OCI-M2 (cell line): ENCODE data around the gene BICDL1.

Experiments used
- DNase-seq: peaks from one replicate; lab custom pipeline; 2025; ENCODE audit not compliant: unreplicated experiment; lab: John Stamatoyannopoulos, UW

BICDL1 gene

GRCh38 chr12:120098756-120099470 lies 109.9 kb downstream of the BICDL1 start:
- DNase-seq = no peak

- DNase-seq = no peak
These were observed 110.7 kb downstream of the BICDL1 start for GRCh38 chr12:120099738-120100137.

DNA sequence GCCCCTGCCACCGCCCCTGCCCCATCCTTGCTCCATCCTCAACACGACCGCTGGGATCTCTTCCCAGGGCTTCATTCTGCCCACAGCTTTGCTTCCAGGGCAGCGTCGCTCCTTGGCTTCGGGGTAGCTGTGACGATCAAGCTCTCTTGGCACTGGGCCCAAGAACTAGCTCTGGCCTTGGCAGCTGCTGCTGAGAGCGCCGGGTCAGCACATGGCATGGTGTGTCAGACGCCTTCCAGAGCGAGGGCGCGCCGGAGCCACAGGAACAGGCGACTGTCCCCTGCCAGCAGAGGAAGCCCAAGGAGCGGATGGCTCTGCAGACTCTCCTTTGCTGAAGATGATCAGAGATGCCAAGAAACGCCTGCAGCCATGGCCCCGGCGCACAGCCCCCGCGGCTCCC lies 111.6 kb downstream of the BICDL1 start:
- no peak for DNase-seq

- DNase-seq = no peak
These were observed 112.1 kb downstream of the BICDL1 start for GRCh38 chr12:120101182-120101581.

DNA sequence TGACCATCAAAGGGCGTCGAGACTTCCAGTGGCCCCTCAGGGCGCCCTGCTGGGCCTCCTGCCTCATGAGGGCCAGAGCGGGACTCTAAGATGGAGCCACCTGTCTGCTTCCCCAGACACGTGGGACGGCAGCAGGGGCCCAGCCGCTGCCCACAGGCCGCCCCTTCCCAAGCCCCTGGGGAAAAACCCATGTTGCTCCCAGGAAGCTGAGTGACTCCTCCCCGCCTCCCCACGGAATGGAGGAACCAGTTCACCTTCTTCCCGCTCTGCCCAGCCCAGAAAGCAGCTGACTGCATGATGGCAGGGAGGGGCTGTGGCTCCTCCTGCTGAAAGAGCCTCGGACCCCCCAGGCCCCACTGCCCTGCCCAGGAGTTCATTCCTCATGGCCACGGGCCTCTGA lies 112.6 kb downstream of the BICDL1 start:
- DNase-seq = no peak

GRCh38 chr12:120102189-120103043 lies 113.4 kb downstream of the BICDL1 start:
- DNase-seq = no peak

- no peak for DNase-seq
These were observed 114.0 kb downstream of the BICDL1 start for GRCh38 chr12:120103044-120103338.

GRCh38 chr12:120103371-120103770 lies 114.3 kb downstream of the BICDL1 start:
- no peak for DNase-seq

DNA sequence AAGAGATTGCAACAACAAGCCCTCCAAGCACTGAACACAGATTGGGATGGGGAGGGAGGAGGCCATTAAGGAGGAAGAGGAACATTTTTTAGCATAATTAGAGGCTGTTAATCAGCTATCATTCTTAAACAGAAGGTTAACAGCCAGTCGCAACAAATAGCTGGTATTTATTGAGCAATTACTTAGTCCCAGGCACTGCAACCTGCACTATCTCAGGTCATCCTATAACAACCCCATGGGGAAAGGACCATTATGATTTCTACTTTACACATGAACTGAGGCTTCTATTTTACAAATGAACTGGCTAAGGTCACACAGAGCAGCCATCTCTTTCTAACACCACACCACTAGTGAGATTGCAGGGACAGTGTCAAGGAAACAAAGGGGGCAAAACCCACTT lies 117.1 kb downstream of the BICDL1 start:
- DNase-seq = no peak

DNA sequence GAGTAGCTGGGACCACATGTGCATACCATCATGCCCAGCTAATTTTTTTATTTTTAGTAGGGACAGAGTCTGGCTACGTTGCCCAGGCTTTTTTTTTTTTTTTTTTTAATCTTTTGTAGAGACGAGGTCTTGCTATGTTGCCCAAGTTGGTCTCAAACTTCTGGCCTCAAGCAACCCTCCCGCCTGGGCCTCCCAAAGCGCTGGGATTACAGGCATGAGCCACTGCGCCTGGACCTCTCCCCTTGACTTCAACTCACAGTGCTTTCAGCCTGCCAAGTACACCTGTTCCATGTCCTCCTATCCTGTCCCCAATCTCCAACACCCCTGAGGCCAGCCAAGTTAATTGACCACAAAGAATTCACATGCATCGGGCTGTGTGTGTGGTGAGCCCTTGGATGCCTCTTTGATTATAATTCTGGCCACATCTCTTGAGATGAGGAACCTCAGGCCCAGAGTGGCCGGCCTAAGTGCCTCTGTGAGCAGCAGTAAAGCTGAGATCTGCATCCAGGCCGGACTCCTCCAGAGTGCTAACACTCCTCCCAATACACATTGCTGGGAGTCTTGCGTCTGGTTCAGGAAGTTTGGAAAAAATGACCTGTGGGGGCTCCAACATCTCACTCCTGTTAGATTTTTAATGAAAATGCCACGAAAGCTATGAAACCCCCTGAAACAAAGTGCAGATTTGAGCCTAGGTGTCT lies 120.7 kb downstream of the BICDL1 start:
- DNase-seq = no peak

- DNase-seq = no peak
These were observed 121.8 kb downstream of the BICDL1 start for GRCh38 chr12:120110550-120111501.

DNA sequence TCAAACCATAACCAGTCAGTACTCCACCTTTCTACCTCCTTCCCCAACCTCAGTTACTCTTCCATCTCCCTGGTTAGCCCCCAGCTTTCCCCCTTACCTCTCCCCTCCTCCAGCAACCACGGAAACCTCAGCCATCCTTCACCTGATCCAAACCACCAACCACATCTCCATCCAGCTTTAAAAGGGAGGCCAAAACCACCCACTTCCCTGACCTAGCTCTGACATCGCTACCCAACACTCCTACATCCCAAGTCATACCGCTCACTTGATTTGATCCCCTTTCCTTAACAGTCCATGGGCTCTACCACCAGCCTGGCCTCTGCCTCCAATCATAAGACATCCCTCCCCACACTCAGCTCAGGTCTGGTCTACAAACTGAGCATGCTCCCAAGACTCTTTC lies 126.0 kb downstream of the BICDL1 start:
- DNase-seq = no peak

DNA sequence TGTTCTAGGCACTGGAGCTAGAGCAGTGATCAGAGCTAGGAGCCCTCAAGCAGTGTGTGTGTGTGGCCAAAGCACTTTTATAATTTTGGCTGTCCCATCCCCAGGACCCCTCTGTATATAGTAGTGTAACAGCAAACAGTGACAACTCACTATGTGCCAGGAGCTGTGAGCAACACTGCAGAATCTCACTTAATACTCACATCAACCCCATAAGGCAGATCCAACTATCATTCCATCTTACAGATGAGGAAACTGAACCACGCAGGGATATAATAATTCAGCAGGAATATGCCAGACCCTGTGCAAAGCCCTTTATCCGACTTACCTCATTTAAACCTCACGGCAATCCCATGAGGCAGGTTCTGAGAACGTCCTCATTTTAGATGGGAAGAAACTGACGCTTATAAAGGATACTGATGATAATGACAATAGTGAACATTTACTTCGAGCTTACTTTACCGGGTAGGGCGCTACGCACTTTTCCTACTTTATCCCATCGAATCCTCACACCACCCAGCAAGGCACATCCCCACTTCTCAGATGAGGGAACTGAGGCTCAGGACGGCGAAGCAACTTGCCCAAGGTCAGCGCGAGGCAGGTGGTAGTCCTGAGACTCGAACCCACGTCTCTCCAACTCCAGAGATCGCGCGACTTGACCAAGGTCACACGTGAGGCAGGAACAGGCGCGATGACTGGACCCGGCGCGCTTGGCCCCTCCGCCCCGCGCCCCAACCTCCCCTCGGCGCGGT lies 126.8 kb downstream of the BICDL1 start:
- DNase-seq = no peak

GRCh38 chr12:120116441-120116791 lies 127.4 kb downstream of the BICDL1 start, which contains the start of gene RAB35:
Gene RAB35, minus strand, starts transcription at chr12:120116753. Its CDS starts 103 bp downstream, at chr12:120116650.
- DNase-seq = no peak

- DNase-seq = peak; percentile 35
These were observed 128.0 kb downstream of the BICDL1 start for GRCh38 chr12:120116792-120117651.

DNA sequence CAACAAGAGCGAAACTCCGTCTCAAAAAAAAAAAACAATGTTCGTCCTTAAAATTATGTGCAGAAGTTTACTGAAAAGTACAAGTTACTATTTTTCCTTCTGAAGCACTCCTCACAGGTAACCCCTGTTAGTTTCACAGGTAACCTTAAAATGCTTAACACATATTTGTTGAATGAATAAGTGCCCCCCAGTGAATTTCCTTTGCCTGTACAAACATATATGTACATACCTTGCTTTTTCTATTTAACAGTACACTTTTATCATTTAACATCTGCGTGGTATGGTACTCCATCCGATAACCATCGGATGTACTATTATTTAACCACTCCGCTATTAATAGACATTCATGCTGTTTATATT lies 128.9 kb downstream of the BICDL1 start:
- no peak for DNase-seq

DNA sequence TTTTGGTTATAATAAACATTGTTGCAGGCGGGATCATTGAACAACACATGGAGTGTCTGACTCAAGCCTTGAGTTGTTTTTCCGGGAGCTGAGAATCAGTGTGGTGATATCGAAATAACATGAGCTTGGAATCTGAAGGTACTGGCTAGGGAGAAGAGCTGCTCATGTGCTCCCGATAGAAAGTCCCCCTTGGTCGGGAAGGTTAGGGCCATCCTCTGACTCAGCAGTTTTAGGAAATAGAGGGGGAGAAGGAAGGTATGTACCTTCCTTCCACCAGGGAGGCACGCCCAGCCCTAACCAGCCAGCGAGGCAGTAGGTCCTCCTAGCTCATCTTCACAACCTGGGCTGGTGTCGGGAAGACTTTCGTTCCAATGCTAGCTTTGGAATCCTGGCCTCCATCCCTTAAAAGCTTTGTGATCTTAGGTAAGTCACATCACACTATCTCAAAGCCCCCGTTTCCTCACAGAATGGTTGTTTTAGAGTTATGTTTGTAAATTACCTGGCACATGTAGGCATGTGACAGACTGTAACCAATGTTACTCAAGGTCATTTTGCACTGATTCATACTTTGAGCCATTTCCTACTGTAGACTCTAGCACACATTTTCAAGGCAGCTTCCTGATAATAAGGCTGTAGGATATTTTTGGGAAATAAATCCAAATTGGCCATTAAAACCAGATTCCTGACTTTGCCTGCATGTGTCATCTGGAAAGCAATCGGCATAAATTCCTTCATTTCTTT lies 129.5 kb downstream of the BICDL1 start:
- no peak for DNase-seq

DNA sequence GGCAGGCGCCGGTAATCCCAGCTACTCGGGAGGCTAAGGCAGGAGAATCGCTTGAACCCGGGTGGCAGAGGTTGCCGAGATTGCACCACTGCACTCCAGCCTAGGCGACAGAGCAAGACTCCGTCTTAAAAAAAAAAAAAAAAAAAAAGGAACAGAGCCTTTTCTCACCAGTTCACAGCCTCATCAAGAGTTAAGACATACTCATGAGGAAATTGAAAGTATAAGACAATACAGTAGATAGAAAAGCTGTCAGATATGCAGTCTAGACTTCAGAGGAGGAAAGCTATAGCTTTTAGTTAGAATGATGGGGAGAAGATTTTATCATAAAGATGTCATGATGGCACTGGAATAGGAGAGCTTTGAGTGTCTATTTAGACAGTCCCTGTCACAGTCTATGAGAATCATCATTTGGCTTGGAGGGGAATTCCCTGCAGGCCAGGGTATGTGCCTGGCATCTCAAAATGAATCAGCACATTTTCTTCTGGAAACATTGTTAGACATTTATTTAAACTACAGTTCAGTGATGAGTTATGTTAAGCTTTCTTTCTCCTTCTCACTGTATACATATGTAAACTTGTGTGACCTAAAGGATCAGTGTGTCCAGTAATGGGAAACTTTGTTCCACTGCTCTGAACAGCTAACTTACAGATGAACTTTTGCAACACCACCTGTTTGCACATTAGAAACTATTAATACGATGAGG lies 130.4 kb downstream of the BICDL1 start:
- DNase-seq = no peak
